GM19468 (cell line): ENCODE results near the gene RND2.

Experiments used
- ATAC-seq: cut with Tn5 transposase; IDR thresholded peaks from one replicate; pipeline ENCODE4 v1.9.1; 2021; ENCODE audit warnings: mild to moderate bottlenecking, moderate library complexity, moderate number of reproducible peaks; ENCODE audit not compliant: unreplicated experiment; ENCODE audit errors: extremely low read depth

Gene RND2

GRCh38 chr17:43003542-43004172 is 21.4 kb upstream of the RND2 start:
- no peak for ATAC-seq

- no peak for ATAC-seq
Observed at GRCh38 chr17:43006639-43007551, 18.1 kb upstream of the RND2 start, which contains the start of gene IFI35. TSS of gene IFI35 (plus strand) at chr17:43006784. CDS start at chr17:43006948, 164 bp downstream.

- no peak for ATAC-seq
Observed at GRCh38 chr17:43010667-43011308, 14.2 kb upstream of the RND2 start.

- no peak for ATAC-seq
Observed at GRCh38 chr17:43011728-43012472, 13.1 kb upstream of the RND2 start.

- no peak for ATAC-seq
Observed at GRCh38 chr17:43013296-43013695, 11.7 kb upstream of the RND2 start.

- ATAC-seq = no peak
Observed at GRCh38 chr17:43014020-43014648, 10.9 kb upstream of the RND2 start.

GRCh38 chr17:43014649-43015542 is 10.1 kb upstream of the RND2 start:
- ATAC-seq = no peak

- ATAC-seq = no peak
Observed at GRCh38 chr17:43015579-43015978, 9.5 kb upstream of the RND2 start.

- no peak for ATAC-seq
Observed at GRCh38 chr17:43016216-43016615, 8.8 kb upstream of the RND2 start.

- ATAC-seq = no peak
Observed at GRCh38 chr17:43018008-43018853, 6.8 kb upstream of the RND2 start.

- no peak for ATAC-seq
Observed at GRCh38 chr17:43018932-43019331, 6.1 kb upstream of the RND2 start.

GRCh38 chr17:43019418-43019817 is 5.6 kb upstream of the RND2 start:
- no peak for ATAC-seq

GRCh38 chr17:43020030-43020621 is 4.9 kb upstream of the RND2 start:
- ATAC-seq = no peak

GRCh38 chr17:43020789-43021740 is 4.0 kb upstream of the RND2 start:
- ATAC-seq = no peak

GRCh38 chr17:43021741-43022512 is 3.1 kb upstream of the RND2 start, which contains the start of gene VAT1:
TSS of gene VAT1 (minus strand) at chr17:43022385. CDS start at chr17:43022322, 63 bp downstream.
- ATAC-seq = no peak

GRCh38 chr17:43025290-43025657 is 243 bp downstream of the RND2 start:
- no peak for ATAC-seq
